Measurements from ENCODE around the gene RAD23A.
"Not testable (repeated sequence)": the region's sequence is repeated elsewhere in the genome, so short reads cannot be mapped to it uniquely, and the experiment has no call there.

Gene RAD23A

DNA sequence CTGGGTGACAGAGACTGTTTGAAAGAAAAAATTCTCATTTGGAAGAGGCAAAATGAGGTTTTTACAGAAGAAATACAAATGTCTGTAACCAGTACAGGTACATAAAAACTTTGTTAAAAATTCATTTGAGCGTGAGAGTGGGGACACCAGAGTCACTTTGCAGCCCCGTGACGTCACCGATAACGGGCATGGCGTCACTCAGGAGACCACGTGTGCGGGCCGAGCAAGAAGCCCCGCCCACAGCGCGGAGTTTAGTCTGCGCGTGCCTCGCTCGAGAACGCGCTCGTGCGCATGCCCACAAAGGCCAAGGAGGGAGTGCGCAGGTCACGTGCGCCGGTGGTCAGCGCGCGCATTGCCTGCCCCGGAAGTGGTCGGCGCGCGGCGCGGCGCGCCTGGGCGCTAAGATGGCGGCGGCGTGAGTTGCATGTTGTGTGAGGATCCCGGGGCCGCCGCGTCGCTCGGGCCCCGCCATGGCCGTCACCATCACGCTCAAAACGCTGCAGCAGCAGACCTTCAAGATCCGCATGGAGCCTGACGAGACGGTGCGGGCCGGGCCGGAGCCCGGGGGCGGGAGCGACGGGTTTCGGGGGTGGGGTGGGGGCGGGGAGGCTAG, at the start of gene RAD23A:
Gene RAD23A (plus strand): TSS at position 384 of the 613 bp plus-strand sequence. CDS start 87 bp downstream, at position 471.
- no peak for FAIRE-seq

DNA sequence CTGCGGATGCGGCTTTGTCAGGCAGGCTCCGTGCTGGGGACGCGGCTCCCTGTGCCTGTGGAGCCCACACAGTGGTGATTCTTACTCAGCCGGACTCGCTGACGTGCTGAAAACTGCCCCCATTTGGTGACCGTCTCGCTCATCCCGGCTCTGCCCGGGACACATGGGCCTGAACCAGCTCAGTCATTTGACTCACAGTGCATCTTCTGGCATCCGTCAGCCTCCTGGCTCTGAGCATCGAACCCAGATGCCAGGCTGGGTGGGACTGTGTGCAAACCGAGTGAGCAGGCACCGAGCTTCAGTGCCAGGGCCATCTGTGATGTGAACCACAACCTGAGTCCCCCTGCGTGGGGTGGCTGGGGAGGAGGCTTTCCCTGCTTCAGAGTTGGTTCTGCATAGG, 49.2 kb upstream of the RAD23A start:
- FAIRE-seq, result no peak

DNA sequence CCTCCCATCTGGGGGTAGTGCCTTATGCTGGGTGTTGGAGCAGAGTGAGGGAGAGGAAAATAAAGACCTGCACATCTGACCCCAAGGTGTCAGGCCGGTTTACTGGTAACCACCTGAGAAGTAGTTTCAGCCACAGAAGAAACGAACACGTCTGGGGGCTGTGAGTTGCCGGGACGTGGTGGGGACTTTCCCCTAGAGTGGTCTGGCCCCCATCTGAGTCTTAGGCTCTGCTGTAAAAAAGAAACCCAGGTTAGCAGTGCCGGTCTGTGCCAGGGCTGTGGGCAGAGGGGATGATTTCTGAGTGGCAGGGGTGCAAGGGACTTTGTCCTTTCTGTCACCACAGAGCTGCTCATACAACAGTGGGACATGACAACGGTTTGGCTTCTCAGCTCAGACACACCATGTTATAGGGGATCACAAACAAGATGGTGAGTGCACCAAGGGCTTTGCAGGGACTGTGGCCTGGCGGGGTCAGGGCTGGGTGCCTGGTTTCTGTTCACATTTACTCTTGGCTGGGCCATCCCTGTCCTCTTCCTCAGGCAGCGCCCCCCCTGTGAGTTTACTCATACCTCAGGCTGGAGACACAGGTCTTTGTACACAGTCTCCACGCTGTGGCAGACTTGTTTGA, 45.7 kb upstream of the RAD23A start:
- no peak for FAIRE-seq

GRCh38 chr19:12907166-12907565, 38.5 kb upstream of the RAD23A start:
- FAIRE-seq, result no peak

DNA sequence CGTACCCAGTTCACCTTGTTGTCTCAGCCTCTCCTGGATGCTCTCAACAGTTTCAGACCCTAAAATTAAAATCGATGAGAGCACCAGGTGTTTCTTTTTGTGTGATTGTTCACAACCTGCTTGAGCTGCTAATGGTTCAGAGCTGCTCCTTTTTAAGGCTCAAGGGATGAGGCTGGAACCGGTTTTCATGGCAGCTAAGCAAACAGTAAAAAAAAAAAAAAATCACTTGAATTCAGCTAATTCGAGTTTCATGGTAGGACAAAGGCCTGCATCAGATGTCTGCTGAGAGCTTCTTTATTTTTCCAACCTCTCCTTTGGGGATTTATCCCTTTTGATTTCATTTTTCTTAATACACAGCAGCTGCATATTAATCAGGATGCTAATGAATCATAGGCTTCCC, 33.1 kb upstream of the RAD23A start:
- FAIRE-seq, result no peak

DNA sequence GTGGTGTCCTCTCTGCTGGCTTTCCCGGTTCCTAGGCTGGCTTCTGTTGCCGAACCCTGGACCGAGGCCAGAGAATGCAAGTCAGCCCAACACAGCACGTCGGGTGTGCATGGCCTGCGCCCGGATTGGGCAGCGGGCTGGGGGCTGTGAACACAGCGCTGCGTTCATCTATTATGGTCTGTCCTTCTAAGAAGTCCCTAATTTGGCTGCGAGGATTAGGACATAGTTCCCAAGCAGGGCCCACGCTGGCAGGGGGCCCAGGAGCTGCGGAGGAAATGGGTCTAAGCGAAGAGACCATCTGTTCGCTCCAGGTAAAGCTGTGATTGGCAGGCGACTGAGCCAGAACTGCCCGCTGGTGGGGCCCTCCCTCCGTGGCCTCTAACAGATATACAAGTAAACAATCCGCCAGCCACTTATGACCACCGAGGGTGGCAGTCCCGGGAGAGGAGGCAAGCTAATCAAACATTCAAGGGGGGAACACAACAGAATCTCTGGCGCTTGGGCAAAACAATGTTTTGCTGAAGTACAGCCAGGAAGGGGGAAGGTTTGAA, 32.6 kb upstream of the RAD23A start:
- FAIRE-seq, result no peak

- FAIRE-seq, result no peak
Measured at GRCh38 chr19:12913851-12914690, 31.6 kb upstream of the RAD23A start.

DNA sequence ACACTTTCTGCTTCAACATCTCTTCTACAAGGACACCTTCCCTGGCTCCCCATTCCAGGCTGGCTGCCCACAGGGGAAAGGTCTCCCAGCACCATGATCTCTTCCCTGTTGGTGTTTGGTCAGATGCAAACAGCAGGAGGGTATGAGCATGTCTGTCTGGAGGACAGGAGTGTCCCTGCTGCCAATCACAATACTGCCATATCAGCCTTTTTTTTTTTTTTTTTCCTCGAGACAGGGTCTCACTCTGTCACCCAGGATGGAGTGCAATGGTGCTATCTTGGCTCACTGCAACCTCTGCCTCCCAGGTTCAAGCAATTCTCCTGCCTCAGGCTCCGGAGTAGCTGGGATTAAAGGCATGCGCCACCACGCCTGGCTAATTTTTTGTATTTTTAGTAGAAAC, 29.8 kb upstream of the RAD23A start:
- FAIRE-seq, result not testable (repeated sequence)

DNA sequence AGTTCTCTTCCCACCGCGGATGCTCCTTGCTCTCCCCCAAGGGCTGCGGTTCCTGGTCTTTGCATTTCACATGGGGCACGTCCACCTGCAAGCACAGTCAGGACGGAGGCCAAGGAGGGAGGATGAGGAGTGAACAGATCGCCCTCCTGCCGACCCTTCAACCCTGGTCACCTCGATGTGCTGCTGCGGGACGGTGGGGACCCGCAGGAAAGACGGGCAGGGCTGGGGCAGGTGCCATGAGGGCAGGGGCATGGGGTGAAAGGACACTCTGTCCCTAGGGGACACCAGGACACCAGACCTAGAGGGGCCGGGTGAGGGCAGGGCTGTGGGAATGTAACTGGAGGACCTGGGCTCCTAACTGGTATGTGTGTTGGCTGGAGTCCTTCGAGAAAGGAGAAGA, 27.4 kb upstream of the RAD23A start:
- no peak for FAIRE-seq

DNA sequence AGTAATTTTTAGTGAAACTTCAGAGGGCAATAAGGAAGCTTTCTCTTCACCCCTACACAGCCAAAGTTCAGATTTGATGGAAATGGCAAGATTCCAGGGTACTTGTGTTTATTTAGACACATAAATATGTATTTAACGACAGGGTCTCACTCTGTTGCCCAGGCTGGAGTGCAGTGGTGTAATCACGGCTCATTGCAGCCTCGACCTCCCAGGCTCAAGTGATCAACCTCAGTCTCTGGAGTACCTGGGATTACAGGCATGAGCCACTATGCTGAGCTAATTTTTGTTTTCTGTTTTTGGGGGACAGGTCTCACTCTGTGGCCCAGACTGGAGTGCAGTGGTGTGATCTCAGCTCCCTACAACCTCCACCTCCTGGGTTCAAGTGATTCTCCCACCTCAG, 24.6 kb upstream of the RAD23A start:
- FAIRE-seq, result no peak

- FAIRE-seq, result no peak
Measured at GRCh38 chr19:12922959-12923358, 22.7 kb upstream of the RAD23A start.

- FAIRE-seq, result no peak
Measured at GRCh38 chr19:12924621-12925310, 20.9 kb upstream of the RAD23A start.

DNA sequence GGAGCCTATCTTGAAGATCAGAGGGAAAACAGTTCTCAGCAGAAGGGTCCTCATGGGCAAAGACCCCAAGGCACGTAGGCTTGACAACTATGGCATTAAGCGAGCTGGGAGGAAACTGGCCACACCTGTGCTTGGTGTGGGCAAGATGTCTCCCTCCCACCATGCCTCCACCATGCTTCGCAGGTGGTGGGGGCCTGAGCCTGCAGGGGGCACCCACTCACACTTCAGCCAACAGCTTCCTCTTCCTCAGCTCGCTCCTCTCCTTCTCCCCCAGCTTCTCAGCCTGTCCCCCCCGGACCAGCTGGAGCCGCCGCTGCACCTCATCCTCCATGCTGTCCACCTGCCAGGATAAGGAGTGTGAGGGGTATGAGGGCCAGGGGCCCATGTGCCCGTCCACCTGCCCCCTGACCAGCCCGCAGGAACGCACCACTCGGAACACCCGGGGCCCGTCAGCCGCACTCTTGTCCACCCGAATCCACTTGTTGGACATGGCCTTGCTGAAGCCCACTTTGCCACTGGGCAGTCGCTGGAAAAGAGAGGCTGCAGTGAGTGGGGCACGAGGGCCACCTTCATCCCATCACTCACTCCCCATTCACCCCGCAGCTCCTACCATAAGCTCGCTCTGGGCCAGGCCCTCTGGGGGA, 15.5 kb upstream of the RAD23A start:
- FAIRE-seq, result no peak

GRCh38 chr19:12932392-12933286, 13.0 kb upstream of the RAD23A start:
- FAIRE-seq, result no peak

- FAIRE-seq, result no peak
Measured at GRCh38 chr19:12933287-12934072, 12.2 kb upstream of the RAD23A start, which contains the start of gene FARSA. Gene FARSA (minus strand): TSS chr19:12933711. CDS start chr19:12933696, 15 bp downstream.

DNA sequence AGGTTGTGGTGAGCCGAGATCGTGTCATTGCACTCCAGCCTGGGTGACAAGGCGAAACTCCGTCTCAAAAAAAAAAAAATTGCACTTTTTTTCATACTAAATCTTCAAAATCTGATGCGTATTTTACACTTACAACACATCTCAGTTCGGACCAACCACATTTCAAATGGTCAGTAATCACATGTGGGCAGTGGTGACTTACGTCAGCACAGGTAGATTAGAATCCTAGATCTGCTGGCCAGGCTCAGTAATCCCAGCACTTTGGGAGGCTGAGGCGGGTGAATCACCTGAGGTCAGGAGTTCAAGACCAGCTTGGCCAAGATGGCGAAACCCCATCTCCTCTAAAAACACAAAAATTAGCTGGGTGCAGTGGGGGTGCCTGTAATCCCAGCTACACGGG, 10.6 kb upstream of the RAD23A start:
- no peak for FAIRE-seq

DNA sequence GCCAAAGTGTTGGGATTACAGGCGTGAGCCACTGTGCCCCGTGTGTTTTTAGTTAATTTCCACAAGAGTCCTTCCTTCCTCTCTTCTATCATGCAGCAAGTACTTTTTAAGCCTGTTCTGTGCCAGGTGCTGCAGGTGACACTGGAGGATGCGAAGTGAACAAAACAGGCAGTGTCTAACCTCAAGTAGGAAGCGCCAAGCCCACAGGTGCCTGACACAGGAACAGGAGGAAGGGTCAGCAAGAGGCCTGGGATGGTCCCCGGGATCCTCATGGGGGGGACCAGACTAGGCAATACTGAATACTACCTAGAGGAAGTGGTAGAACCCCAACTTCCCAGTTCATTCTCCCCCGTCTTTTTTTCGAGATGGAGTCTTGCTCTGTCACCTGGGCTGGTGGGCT, 9.1 kb upstream of the RAD23A start:
- FAIRE-seq, result no peak

- no peak for FAIRE-seq
Measured at GRCh38 chr19:12937093-12937926, 8.4 kb upstream of the RAD23A start.
